Mesothelial cell of epicardium (in vitro differentiated cells): ENCODE measurements around the gene RUNX3. TPM values are rescaled to one million over a fixed set of nuclear protein-coding genes. Genes with fewer than 3 reads are reported as not detected.

Experiments used
- DNase-seq, 2 experiments: peaks; one replicate each; pipeline ENCODE4 v3.0.0; 2021; ENCODE audit warnings: low spot score in 2 of 2; ENCODE audit not compliant: unreplicated experiment in 2 of 2
- H3K27ac Mint-ChIP-seq: 2 replicates; pipeline ENCODE4 v1.8.0; 2021; ENCODE audit warnings: mixed read lengths
- H3K27me3 Mint-ChIP-seq: 2 replicates; pipeline ENCODE4 v1.8.0; 2021; ENCODE audit warnings: low read depth, mixed read lengths
- H3K36me3 Mint-ChIP-seq: 2 replicates; pipeline ENCODE4 v1.8.0; 2021; ENCODE audit warnings: mixed read lengths
- H3K4me1 Mint-ChIP-seq: 2 replicates; pipeline ENCODE4 v1.8.0; 2021; ENCODE audit warnings: mixed read lengths
- H3K4me3 Mint-ChIP-seq: 2 replicates; pipeline ENCODE4 v1.8.0; 2021; ENCODE audit warnings: mild to moderate bottlenecking, moderate library complexity, mixed read lengths
- H3K9me3 Mint-ChIP-seq: 2 replicates; pipeline ENCODE4 v1.8.0; 2021; ENCODE audit warnings: mixed read lengths
- CTCF ChIP-seq: fragments of 200-600 bp; sonication (generic); IDR thresholded peaks from one replicate; pipeline ENCODE4 v1.5.0; 2021; ENCODE audit warnings: antibody characterized with exemption; ENCODE audit not compliant: unreplicated experiment
- total RNA-seq: library from RNA; stranded (reverse); gene quantifications from 3 replicates; pipeline ENCODE4 v1.2.1, GENCODE V29; 2021

Gene RUNX3
- total RNA-seq, 1 donor from 2014 or later, result 0.13 TPM

DNA sequence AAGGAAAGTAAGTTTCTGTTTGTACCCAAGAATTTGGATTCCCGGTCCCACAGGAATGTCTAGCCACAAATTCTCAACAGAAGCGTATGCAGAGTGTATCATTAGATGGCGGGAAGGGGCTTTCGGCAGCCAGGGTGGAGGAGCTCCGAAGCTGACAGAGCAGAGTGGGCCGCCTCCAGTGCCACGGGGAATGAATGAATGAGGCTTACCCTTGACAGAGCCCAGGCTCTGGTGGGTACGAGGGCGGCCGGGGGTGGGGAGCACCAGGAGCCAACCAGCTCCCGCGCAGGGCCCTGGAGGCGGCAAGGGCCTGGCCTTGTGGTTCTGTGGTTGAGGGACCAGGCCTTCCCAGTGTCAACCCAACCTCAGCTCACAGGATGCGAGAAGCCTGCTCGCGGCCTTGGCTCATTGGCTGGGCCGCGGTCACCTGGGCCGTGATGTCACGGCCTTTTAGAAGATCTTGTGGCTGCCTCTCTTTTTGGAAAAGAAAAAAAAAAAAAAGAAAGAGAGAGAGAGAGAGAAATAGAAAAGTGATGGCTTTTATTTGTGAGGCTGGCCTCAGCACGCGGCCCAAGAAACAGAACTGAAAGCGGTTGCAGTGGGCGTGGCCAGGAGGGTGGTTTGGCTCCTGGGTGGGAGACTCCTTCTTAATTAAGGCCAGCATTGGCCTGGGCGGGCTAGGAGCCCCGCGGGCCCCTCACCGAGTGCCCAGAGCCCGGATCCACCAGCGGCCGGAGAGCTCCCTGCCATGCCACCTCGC, 34.9 kb upstream of the RUNX3 start:
- no peak for TF ChIP-seq CTCF
- DNase-seq, result no peak
- H3K27me3 Mint-ChIP-seq, result peaks cover 6% of the 10 kb centered on the region
- no peak overlapping the region for H3K4me3 Mint-ChIP-seq
- H3K36me3 Mint-ChIP-seq, result no peaks in the 10 kb centered on the region
- no peaks in the 10 kb centered on the region for H3K9me3 Mint-ChIP-seq
- H3K4me1 Mint-ChIP-seq, result peaks cover 1% of the 10 kb centered on the region
- no peak overlapping the region for H3K27ac Mint-ChIP-seq

- Mint-ChIP-seq H3K4me3 (no peak overlapping the region), H3K9me3 (no peaks in the 10 kb centered on the region), H3K4me1 (no peaks in the 10 kb centered on the region), H3K36me3 (no peaks in the 10 kb centered on the region), H3K27me3 (peaks cover 6% of the 10 kb centered on the region), H3K27ac (no peak overlapping the region)
- DNase-seq, result no peak
- no peak for TF ChIP-seq CTCF
These were observed 34.0 kb upstream of the RUNX3 start for GRCh38 chr1:24963943-24964693.

DNA sequence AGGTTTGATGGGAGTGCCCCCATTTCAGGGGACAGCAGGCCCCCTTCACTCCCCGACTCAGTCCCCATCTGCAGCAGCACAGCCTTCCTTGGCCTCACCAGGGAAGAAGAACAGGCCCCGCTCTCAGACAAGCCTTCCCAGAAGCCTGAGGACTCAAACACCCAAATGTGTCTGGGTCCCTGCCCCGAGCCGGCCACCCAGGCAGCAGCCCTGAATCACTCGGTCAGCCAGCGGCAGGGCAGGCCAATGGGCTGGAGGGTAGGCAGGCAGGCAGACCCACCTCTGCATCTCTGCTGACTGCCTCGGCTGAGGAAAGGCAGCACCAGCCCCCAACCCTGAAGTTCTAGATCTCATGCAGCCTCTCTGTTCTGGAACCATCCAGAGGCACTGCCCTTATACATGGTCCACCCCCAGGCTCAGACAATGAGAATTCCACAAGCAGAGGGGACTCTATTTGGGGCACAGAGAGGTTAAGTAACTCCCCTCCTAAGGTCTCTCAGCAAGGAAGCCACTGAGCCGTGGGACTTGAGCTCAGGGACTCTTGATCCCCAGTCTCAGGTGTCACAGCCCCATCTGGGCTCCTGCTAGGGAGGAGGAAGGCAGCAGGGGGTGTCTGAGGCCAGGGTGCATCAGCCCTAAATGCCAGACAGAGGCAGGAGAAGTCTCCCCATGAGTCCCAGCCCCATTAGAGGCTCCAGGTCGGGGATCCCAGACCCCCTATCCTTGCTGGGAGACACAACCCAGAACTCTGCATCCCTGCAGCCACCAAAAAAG, 33.2 kb upstream of the RUNX3 start:
- TF ChIP-seq CTCF, result no peak
- no peak overlapping the region for H3K27ac Mint-ChIP-seq
- H3K9me3 Mint-ChIP-seq, result no peaks in the 10 kb centered on the region
- no peak for DNase-seq
- H3K4me1 Mint-ChIP-seq, result no peaks in the 10 kb centered on the region
- H3K27me3 Mint-ChIP-seq, result peaks cover 6% of the 10 kb centered on the region
- no peaks in the 10 kb centered on the region for H3K36me3 Mint-ChIP-seq
- no peak overlapping the region for H3K4me3 Mint-ChIP-seq

DNA sequence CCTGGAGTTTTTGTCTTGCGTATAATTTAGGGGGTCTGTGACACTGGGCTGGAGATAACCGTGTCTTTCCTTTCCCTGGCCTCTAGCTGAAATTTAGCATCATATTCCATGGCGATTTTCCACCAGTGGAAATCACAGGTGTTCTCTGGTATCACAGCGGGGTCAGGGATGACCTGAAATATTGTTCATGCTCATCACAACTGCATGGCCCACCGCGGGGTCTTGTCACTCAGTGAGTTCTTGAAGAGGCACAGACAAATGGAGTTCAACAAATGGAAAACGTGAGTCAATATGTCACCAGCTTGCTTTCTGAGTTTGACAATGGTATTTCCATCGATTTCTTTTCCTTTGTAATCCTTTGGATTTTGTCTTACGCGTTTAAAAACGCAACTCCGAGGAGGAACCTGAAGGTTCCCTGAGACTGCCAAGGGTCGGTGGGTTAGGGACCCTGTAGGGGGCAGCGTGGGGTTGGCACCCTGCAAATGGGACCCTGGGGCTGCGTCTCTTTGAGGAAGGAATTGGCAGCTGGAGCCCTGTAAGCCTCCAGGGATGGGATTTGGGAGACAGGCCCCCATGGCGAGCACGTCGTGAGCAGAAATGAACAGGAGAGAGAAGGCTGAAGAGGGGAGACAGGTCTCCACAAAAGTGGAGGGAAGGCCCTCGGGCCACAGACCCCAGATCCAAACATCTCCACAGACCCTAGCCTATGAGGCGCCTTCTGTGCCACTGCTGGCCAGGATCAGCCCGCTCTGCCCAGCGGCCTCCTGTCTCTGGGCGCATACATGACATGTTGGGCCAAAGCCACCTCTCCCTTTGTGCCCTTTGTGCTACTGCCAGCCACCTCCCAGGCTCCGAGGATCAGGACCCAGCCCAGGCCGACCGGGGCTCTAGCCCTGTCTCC, 32.1 kb upstream of the RUNX3 start:
- no peak for DNase-seq
- no peaks in the 10 kb centered on the region for H3K9me3 Mint-ChIP-seq
- H3K27me3 Mint-ChIP-seq, result peaks cover 6% of the 10 kb centered on the region
- no peaks in the 10 kb centered on the region for H3K36me3 Mint-ChIP-seq
- TF ChIP-seq CTCF, result no peak
- H3K4me3 Mint-ChIP-seq, result no peak overlapping the region
- no peak overlapping the region for H3K27ac Mint-ChIP-seq
- H3K4me1 Mint-ChIP-seq, result no peaks in the 10 kb centered on the region

DNA sequence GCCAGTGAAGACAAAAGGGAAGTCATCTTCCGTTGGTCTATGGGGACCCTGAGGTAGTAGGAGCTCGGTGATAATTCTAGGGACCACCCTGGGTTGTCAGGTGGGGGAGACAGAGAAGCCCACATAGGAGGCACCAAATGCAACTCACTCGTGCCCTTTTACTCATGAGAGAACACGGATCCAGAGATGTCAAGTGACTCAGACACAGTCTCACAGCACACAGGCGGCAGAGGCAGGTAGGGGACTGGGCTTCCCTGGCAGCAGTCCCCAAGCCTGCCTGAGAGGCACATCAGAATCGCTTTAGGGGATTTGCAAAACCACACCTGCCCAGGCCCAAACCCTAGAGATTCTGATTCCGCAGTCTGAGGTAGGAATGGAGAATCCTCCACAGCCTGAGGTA, 31.3 kb upstream of the RUNX3 start:
- H3K36me3 Mint-ChIP-seq, result no peaks in the 10 kb centered on the region
- no peak for DNase-seq
- H3K9me3 Mint-ChIP-seq, result no peaks in the 10 kb centered on the region
- H3K4me3 Mint-ChIP-seq, result no peak overlapping the region
- no peak for TF ChIP-seq CTCF
- H3K27ac Mint-ChIP-seq, result no peak overlapping the region
- H3K4me1 Mint-ChIP-seq, result no peaks in the 10 kb centered on the region
- H3K27me3 Mint-ChIP-seq, result peaks cover 6% of the 10 kb centered on the region
